D721Med (cell line): ENCODE results near the gene PLCB4.

Experiments
- DNase-seq: peaks from one replicate; pipeline ENCODE4 v3.0.0; 2011; ENCODE audit warnings: low spot score; ENCODE audit not compliant: insufficient read length
- FAIRE-seq: peaks from 2 replicates; lab custom pipeline; 2011; peaks lifted over from hg19 to GRCh38; lab: Jason Lieb, UNC
- TF ChIP-seq, protein P1 (sequence below): IDR thresholded peaks from 2 replicates; pipeline ENCODE4 v1.5.1; 2012; ENCODE audit warnings: mild to moderate bottlenecking, control low read depth; ENCODE audit not compliant: insufficient read depth; ENCODE audit errors: missing control alignments

Gene PLCB4

GRCh38 chr20:9501473-9501872 lies 432.6 kb downstream of the PLCB4 start:
- TF ChIP-seq, protein P1, sequence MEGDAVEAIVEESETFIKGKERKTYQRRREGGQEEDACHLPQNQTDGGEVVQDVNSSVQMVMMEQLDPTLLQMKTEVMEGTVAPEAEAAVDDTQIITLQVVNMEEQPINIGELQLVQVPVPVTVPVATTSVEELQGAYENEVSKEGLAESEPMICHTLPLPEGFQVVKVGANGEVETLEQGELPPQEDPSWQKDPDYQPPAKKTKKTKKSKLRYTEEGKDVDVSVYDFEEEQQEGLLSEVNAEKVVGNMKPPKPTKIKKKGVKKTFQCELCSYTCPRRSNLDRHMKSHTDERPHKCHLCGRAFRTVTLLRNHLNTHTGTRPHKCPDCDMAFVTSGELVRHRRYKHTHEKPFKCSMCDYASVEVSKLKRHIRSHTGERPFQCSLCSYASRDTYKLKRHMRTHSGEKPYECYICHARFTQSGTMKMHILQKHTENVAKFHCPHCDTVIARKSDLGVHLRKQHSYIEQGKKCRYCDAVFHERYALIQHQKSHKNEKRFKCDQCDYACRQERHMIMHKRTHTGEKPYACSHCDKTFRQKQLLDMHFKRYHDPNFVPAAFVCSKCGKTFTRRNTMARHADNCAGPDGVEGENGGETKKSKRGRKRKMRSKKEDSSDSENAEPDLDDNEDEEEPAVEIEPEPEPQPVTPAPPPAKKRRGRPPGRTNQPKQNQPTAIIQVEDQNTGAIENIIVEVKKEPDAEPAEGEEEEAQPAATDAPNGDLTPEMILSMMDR = no peak
- FAIRE-seq = no peak
- DNase-seq = no peak

- DNase-seq = no peak
- TF ChIP-seq, protein P1 = peak; percentile 12
- FAIRE-seq = no peak
Measured at GRCh38 chr20:9503526-9504245, 434.8 kb downstream of the PLCB4 start.

GRCh38 chr20:9506280-9506821 lies 437.5 kb downstream of the PLCB4 start:
- no peak for FAIRE-seq
- DNase-seq = no peak
- TF ChIP-seq, protein P1 = no peak

GRCh38 chr20:9506964-9507369 lies 438.1 kb downstream of the PLCB4 start:
- TF ChIP-seq, protein P1 = no peak
- no peak for FAIRE-seq
- DNase-seq = no peak

DNA sequence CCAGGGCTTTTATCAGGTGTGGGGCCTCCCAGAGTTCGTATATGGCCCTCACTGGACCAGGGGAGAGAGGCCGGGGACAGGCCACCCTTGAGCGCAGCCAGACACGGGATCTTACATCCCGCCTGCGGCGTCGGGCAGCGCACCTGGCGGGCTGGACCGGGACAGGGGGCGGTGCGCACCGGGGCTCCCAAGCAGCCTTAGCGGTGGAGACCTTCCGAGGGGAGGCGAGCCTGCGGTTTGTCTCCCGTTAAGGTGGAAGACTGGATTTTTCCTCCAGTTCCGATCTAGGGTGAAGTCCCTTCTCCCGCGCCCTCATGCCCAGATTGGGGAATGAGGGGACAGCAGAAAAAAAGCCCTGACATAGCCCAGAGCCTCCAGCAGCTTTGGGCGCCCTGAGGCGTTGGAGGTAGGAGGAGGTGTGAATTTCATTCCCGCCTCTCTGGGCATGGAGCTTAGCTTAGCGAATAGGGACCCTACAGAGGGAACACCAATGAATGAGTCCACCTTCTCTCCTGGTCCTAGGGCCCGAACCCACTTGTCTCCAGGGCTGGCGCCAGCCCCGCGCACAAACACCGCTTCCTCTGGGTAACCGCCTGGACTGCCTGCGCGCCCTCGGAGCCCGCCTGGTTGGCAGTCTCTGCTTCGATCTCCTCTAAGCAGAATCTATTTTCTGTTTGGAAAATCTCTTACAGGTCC lies 438.8 kb downstream of the PLCB4 start:
- TF ChIP-seq, protein P1 = no peak
- DNase-seq (no peak), FAIRE-seq (no peak)

GRCh38 chr20:9508240-9508661 lies 439.4 kb downstream of the PLCB4 start:
- no peak for FAIRE-seq
- no peak for DNase-seq
- TF ChIP-seq, protein P1 = no peak
